ENCODE measurements around the gene LSG1.

Gene LSG1
- 67.3 to 101 reads per million in 2 donors for total RNA-seq

DNA sequence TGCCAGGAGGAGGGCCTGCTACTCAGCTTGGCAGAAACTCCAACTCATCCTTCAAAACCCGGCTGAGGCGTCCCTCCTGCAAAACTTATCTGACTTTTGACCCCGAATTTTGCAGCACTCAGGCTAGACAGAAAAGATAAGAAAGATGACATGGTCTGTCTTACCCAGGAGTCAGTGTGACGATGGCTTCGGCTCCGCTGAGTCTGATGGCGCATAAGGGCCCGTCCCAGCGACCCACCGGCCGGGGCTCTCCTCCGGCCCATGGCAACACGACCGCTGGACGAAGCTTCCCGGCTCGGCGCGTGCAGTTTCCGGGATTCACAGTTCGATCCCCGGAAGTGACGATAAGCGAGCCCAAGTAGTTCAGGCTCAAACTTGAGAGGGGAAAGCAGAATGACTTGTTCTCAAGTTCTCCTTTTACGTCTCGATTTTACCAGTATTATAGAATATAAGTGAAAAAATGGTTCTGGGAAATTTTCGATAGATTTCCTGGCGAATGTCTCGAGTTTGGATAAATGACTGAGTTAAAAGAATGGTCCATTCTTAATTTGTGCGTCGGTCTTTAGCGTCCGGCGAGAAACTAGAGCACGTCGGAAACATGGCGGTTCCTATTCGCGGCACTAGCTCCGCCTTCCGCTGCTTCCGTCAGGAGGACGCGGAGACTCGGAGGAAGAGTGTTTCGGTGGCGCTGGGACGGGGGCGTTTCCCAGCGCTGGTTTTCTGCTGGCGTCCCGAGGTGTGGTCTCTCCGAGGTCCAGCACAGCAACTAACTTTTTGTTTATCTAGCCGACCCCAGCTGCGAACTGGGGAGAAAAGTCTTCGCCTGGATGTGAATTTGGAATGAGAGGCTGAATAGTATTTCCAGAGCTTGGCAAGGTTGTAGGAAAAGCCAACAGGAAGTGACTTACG, at the start of gene LSG1:
LSG1 (minus strand) TSS at position 292 of the 909 bp plus-strand sequence; CDS start at position 263, 29 bp downstream.
- peak; percentile 80 for DNase-seq

DNA sequence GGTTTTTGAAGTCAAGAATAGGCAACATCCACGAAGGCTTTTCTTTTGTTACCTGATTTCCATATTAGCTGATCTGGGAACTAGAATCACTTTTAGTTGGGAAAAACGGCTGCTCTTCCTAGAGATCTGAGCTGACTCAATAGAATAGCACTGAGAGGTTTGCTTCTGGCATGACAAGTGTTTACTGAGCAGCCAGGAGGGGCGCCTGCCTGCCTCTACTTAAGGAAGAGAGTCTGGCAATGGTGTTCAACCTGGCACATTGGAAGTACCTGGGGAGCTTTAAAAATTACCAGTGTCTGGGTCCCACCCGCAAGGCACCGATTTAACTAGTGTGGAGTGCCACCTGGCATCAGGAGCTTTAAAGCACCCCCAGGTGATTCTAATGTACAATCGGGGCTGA, 48.1 kb upstream of the LSG1 start:
- no peak for DNase-seq

DNA sequence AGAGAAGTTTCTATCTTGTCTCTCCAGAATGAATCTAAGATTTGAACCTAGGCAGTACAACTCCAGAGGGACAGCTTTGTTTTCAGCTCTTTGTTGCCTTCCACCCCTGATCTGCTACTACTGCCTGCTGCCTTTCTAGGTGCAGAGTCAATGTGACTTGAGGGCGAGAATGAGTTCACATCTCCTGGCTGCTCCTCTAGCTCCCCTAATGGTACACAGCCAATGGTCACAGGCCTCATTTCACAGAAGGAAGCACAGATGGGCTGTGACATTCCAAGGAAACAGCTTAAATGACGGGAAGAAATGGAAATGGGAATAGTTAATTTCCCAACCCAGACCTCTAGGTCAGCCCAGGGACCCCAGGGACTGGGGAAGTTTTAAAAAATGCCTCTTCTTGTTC, 46.1 kb upstream of the LSG1 start:
- DNase-seq, result no peak

DNA sequence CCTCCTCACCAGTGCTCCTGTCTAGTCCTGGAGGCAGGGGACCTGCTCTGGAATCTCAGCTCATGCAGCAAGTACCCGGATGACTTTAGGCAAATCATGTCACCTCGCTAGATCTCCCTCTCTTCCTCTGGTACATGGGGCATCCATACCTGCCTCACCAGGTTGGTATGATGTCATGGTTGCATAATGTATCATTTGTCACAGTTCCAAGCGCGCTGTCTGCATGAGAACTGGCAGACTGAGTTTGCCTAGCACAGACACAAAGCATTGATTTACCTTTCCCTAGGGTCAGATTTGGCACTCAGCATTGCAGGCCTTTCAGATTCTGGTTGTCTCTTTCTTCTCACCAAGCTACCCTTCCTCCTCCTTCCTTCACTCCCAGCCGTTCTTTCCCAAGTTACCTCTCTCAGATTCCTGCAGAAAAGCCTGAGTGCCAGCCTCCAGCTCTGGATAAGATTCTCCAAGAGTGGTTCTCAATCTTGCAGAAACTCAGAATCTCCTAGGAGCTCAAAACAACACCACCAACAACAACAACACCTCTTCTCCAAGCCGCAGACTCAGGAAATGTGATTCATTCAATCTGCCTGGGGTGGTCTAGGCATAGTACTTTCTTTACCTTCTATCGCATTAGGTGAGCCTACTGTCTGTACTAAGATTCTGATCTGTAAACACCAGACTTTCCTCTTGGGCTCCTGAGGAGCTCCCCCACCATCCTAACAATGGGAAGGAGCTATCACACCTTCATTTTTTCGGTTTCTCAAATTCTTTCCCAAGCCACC, 43.2 kb upstream of the LSG1 start:
- no peak for DNase-seq

DNA sequence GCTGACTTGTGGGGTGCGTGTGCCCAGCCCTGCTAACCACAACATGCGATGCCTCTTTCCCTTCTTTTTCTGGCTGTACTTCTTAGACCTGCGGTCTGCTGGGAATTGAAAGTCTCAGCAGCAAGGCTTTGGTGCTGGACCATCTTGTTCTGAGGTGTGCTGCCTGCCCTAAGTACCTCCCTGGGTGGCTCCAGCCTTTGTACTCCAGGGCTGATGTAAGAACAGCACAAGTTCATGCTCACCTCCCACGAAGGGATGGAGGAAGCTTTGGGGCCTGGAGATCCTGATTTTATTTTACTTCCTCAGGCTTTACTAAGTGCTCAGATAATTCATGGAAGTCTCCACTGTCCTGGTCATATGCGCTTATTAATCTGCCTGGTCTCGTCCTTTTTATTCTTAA, 42.6 kb upstream of the LSG1 start:
- DNase-seq, result no peak

DNA sequence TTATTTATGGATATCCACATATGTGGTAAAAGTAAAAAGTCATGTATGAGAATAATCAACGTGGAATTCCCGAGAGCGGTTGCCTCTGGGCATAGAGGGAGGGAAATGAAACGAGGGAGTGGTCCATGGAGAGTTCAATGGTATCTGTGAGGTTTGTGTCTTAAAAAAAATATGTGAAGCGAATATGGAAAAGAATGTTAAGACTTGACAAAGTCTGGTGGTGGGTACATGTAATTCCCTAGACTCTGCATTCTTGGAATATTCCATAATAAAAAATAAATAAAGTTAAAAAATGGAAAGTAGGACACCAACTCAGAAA, 42.1 kb upstream of the LSG1 start:
- DNase-seq, result no peak

DNA sequence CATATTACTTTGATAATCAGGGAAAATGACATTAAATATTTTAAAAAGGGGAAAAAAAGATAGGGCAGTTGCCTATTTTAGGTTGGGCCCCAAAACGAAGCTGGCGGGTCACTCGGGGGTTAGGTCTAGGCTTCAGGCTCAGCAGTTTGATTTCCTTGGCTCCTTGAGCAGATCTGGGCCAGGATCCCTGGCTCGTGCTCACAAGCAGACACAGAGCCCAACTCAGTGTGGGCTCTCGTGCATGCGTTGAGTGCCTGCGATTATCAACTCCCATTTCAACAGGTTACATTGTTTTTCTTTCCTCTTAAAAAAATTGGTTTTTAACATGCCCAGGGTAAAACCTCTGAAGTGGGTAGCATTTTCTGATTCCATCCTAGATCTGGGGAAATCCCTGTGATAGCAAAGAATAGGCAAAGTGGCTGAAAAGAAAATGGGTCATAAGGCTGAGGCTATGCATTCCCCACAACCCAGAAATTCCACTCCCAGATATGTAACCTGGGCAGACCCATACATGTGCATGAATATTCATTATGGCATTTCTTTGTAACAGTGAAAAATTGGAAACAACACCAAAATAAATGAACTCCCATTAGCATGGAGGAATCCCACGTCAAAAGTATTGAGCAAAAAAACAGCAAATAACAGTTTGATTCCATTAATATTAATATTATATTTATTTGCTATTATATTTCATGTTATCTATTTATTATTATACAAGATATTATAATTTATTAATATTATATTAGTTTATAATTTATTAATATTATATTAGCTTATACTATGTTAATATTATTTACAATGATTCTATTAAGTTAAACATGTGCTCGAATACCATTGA, 41.5 kb upstream of the LSG1 start:
- DNase-seq, result no peak

DNA sequence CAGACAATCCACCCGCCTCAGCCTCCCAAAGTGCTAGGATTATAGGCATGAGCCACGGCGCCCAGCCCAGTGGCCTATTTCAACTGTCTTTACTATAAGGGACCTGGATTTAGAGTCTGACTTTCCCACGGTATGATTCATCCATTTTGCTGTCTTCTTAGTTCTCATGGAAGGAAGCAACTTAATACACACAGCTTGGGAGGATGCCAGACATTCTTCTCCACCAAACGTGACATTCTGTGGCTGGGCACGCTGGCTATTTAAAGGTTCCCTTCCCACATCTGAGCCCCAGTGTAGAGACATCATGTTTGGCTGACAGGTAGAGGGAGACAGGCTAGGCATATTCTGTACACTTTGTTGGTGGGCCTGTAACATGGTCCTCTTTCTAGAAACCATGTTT, 39.9 kb upstream of the LSG1 start:
- DNase-seq, result no peak

DNA sequence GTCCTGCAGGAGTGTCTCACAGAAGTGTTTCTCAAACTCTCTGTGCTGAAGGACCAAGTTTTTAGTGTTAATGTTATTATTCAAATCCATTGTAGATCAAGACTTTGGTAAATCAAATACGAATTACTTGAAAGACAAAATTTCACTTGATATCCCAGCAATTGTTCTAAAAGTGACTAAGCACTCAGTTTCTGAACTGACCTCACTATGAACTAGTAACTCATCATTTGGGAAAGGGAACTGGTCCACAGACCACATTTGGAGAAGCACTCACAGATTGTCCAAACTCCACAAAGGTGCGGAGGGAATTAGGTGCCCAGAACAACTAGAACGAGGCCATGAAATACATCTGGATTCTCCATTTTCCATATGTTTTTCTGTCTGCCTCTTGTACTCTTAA, 39.3 kb upstream of the LSG1 start:
- no peak for DNase-seq

DNA sequence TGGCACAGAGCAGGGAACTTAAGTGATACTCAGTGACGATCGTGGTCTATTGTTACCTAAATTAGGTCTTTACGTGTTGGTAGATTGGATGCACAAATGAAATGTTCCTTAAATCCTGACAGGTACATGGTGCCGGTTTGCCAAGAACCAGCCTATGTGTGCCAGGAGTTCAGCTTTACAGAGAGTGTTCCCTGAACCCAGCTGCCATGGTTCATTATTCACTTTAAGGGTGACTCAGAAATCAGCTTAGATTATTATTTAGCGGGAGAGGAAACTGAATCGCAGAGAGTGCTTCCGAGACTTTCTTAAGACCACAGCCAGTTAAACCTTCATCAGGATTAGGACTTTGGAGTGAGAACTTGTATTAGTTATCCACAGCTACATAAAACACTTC, 35.2 kb upstream of the LSG1 start:
- no peak for DNase-seq

DNA sequence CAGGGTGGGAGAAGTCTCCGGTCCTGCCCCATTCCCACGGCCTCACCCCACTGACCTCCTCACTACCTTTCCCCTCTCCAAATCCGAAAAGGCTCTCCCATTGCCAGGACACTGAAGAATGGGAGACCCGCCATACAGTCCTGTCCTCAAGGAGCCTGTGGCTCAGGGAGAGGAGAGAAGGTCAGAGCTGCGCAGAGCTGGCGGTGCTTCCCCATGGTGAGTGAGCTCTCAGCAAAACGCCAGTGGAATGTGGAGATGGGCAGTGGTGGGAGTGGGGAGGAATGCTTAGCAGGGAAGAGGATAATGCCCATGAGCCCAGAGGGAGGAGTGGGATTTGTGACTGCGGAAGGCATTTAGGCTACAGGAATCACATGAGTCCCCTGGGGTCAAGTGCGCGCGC, 33.8 kb upstream of the LSG1 start:
- DNase-seq, result no peak

DNA sequence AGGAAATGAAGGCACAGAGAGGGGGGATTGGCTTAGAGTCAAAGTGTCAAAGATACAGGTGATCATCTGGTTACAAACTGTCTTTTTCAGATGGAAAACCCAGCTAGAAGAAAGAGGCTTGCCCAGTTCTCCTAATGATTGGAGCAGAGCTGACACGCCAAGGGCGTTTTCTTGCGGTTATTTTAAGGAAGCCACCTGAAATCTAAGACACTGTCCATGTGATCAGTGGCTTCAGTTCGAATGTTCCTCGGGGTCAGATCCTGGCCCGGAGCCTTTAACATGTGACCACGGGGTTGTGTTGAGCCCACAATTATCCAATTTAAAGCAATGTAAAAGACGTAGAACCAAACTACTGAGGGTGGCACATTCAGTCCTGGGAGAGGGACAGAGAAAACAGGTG, 33.2 kb upstream of the LSG1 start:
- no peak for DNase-seq

DNA sequence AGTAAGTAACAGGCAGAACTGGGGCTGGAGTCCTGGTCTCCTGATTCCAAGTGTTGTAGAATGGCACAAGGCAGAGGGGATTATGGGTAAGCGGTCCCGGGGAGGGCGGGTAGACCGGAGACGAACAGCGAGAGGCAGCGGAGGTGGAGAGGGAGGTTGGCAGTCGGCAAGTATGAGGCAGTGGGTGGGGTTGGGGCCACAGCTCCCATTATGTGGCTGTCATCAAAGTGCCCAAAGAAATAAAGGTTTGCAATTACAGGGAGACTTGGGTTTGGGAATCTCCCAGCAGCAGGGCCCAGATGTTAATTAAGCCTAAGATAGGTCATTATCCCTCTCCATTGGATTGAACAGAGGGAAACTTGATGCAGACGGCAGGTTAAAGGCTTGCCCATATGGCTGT, 30.6 kb upstream of the LSG1 start:
- no peak for DNase-seq

DNA sequence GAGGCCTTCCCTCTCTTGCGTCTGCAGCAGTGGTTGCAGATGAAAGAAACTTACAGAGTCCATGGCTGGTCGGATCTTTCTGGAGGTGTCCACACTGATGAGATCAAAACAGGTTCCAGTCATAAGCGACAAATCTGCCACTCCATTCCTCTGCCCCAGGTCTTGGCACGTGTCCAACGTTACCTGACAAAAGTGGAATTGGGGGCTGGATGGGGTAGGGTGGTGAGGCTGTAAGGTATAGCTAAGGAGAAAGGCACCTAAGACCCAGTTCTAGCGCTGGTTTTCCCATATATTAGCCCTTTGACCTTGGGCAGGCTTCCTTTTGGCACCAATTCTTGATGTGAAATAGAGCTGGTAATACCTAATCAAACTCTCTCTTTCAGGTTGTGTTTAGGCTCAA, 24.7 kb upstream of the LSG1 start:
- no peak for DNase-seq

DNA sequence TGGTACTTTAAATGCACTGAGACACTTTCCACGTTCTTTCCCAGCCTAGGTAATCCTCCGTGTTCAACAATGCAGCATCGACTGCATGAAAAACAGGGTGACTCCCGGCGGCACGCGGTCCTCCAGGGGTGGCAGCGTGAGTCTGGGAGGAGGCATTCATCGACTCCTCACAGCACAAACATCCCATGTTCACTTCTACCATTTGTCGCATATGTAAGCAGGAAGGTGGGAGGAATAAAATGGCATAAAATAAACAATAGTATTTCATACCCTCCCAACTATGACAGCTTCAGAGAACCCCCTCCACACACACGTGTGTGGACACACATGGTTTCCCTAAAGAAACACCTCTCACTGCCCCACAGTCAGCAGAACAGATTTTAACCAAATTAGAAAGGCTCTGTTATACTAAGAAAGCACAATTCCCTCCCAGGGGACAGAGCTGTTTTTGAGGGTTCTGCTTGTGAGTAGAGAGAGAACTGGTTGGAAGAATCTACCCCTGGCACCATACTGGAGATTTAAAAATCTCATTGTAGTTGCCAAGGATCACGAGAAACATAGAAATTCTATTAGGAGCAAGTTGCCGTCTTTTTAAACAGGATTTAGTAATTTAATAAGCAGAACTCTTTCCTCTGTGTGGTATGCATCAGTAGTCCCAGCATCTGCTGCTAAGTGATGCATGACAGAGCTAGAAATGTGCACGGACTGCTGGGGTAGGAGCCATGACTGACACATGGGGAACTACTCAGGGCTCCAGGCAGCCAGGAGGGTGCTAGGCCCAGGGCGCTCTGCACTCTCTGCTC, 19.7 kb upstream of the LSG1 start:
- no peak for DNase-seq

DNA sequence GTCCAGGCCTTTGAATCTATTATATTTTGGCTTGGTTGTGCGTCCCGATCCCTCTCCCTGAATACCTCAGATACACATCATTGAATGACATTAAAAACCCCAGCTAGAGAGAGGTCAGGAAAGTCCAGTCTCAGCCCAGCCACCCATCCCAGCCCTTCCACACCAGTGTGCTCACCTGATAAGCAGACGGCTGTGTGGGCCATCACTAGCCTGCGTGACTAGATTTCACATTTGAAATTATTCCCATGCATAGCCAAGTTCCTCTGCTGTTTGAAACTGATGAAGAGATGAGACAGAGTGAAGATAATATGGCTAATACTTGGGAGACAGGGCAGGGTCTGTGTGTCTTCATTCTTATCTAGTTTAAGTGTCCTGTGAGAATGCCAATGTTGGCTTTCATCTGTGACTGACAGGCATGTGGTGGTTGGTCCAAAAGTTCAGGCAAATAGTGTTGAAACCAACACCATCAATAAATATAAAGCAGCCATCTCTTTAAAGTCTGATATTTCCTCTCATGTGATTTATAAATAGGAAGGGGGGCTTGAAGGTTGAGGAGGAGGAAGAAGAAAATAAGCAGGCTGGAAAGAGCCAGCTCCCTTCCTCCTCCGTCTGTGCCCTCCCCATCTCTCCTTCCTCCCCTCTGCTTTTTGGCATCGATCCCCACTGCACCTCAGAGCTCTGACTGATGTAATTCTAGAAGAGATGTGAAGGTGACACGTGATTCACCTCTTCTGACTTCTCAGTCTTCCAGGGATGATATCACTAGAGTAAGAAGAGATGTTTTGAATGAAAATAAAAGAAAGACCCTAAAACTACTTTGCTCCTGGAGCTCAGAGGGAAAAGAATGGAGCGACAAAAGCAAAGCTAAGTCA, 18.7 kb upstream of the LSG1 start:
- DNase-seq, result no peak

DNA sequence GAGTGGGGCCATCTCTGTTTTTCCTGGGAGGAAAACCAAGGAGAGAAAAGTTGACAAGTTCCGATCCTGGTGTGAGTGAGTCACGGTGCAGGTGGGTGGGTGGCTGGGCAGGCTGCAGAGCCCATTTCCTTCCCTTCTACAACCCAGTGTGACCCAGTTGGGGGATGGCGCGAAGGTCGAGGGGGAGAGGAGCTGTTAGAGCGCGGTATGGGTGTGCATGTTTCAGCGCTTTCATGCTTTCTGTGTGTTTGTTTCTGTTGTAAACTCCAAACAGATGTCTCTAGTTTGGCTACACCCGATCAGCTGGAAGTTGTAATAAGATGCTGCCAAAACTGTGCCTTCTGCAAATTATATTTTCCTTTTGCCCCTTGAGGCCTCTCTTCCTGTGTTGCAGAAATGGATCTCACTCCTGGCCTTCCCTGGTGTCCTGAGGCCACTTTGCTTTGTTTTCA, 17.5 kb upstream of the LSG1 start:
- no peak for DNase-seq

DNA sequence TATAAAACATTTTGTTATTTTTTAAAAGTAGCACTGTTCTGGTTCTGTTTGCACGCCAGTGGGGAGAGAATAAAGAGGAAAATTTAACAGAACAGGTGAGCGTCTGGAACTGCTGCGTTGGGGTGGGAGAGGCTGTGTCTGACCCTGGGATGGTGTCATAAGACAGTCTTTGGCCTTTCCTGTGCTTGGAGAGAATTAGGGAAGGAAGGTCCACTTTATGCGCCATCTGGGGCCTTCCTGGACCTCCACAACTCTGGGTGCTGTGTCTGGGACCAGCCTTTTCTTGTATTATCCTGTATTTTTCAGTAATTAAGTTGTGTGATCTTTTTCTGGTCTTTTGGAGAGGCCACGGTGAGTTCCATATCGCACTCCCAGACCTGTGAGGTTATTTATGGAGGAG, 17.0 kb upstream of the LSG1 start:
- no peak for DNase-seq

DNA sequence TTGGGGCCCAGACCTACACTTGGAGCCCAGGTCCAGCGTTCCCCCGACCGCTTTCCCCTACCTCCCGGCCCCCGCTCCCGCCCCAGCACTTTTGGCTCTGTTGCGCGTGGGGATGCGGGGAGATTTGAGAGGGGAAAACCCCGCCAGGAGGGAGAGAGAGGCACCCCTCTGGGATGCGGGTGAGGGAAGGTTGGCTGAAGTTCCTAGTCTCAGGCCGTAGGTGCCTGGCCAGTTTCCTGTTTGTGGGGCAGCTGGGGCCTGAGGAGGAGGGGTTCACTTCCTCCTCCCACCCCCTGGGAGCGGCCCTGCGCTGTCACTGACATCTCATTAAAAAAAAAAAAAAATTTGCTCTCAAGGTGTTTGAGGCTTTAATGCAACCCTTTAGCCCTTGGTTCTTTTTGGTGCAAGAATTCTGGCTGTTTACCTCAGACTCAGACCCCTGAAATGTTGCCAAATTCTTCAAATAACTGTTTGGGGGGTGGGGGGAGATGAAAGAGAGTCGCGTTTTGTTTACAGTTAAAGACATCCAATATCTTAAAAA, 16.3 kb upstream of the LSG1 start:
- no peak for DNase-seq

DNA sequence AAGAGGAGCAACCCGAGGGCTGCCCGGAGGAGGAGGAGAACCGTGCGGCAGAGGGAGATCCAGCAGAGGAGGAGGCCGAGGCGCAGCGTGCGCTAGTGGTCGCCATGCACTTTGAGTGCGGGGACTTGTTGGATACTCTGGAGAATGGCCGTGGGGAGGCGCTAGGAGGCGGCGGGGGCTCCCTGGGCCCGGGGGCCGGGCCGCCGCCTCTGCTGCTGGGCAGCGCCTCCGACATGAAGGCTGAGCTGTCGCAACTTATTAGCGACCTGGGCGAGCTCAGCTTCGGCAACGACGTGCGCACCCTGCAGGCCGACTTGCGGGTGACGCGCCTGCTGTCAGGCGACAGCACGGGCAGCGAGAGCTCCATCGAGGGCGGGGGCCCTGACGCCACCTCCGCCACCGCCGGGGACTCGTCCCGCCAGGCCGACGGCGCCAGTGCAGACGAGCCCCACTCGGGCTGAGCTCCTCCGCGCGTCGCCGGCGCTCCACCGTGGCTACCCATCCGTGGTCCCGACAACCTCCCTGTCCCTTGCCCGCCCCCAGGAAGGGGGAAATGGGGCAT, 15.7 kb upstream of the LSG1 start:
- peak; percentile 56 for DNase-seq

Measured in T-helper 9 cell (primary cell).